ENCODE data around the gene SPSB2. TPM values are rescaled to one million over a fixed set of nuclear protein-coding genes. Genes with fewer than 3 reads are reported as not detected.

The SPSB2 gene
- total RNA-seq, 4 donors from 2014 or later, result 16.3 to 35.0 (median 25.6) TPM

DNA sequence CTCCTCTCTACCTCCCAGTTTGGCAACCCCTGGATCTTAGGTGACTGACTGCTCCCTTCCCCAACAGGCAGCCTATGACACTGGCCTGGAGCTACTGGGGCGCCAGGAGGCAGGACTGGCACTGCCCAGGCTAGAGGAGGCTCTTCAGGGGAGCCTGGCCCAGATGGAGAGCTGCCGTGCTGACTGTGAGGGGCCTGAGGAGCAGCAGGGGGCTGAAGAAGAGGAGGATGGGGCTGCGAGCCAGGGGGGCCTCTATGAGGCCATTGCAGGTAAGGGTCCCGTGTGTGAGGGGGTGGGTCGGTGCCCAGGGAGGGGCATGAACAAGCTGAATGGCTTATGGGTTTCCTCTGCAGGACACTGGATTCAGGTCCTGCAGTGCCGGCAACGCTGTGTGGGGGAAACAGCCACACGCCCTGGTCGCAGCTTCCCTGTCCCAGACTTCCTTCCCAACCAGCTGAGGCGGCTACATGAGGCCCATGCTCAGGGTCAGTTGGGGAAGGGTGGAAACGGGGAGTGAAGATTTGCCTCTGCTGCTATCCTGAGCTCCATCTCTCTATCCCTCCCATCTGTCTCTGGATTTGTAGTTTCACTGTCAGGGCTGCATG is 42.7 kb downstream of the SPSB2 start:
- intact Hi-C loops (cut with DNase I), result loop anchor here (10.0 kb wide), 1 partner anchor 206 kb away; no protein-coding TSS in a partner anchor
- Histone ChIP-seq H3K9me3 (no peaks in the 10 kb centered on the region), H3K27ac (no peak overlapping the region), H3K27me3 (no peaks in the 10 kb centered on the region), H3K36me3 (no peaks in the 10 kb centered on the region), H3K4me3 (replicated peaks in 1 of 3) (no peak overlapping the region), H3K4me1 (peaks cover 8 to 11% of the 10 kb centered on the region in 2 donors)
- DNase-seq, result no peak
- 82 to 93% methylated on average over 9 to 11 of the region's 11 CpGs for WGBS, 2 donors
- no peak for TF ChIP-seq POLR2A (IDR thresholded peaks at IDR 0.05)
- TF ChIP-seq, protein P1, sequence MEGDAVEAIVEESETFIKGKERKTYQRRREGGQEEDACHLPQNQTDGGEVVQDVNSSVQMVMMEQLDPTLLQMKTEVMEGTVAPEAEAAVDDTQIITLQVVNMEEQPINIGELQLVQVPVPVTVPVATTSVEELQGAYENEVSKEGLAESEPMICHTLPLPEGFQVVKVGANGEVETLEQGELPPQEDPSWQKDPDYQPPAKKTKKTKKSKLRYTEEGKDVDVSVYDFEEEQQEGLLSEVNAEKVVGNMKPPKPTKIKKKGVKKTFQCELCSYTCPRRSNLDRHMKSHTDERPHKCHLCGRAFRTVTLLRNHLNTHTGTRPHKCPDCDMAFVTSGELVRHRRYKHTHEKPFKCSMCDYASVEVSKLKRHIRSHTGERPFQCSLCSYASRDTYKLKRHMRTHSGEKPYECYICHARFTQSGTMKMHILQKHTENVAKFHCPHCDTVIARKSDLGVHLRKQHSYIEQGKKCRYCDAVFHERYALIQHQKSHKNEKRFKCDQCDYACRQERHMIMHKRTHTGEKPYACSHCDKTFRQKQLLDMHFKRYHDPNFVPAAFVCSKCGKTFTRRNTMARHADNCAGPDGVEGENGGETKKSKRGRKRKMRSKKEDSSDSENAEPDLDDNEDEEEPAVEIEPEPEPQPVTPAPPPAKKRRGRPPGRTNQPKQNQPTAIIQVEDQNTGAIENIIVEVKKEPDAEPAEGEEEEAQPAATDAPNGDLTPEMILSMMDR (IDR thresholded peaks at IDR 0.05), result no peak

DNA sequence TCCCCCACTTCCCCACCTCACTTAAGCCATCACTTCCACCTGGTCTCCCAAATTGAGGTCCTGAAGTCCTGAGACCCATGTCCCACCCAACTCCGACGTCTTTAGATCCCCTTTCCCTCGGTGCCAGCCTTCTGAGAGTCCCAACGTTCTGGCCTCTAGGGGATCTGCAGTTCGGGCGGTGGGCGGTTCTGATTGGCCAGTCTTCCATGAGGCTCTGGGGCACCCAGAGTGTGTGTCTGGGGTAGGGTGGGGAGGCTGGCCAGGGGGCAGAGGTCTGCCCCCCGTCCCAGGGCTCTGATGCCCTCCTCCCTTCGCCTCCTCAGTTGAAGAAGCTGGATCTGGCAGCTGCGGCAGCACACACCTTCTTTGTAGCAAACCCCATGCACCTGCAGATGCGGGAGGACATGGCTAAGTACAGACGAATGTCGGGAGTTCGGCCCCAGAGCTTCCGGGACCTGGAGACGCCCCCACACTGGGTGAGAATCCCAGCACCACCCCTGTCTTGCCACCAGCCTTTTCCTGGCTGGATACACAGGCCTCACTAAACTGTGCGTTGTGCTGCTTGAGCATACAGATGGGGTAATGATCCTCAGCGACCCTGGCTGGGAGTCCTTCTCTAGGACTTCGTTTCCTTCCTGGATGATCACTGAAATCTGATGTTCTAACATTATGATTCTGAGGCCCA is 43.4 kb downstream of the SPSB2 start:
- H3K4me1 ChIP-seq, result peaks cover 8 to 11% of the 10 kb centered on the region in 2 donors
- no peaks in the 10 kb centered on the region for H3K9me3 ChIP-seq
- peak overlapping the region in 2 of 3 donors; percentile 70 to 80 for H3K27ac ChIP-seq
- peak overlapping the region in 2 of 3 donors; percentile 61 to 93 for H3K4me3 ChIP-seq (replicated peaks in 1 of 3)
- DNase-seq, result no peak
- H3K36me3 ChIP-seq, result no peaks in the 10 kb centered on the region
- no peaks in the 10 kb centered on the region for H3K27me3 ChIP-seq
- intact Hi-C loops (cut with DNase I), result loop anchor here (10.0 kb wide), 1 partner anchor 205 kb away; no protein-coding TSS in a partner anchor
- TF ChIP-seq POLR2A (IDR thresholded peaks at IDR 0.05), result no peak
- TF ChIP-seq, protein P1 (IDR thresholded peaks at IDR 0.05), result peak in 2 of 6 experiments; percentile 14 to 19
- 53 to 57% methylated on average over 10 to 16 of the region's 19 CpGs for WGBS, 2 donors

GRCh38 chr12:6828781-6829535 is 44.1 kb downstream of the SPSB2 start:
- peak; percentile 61 to 71 for DNase-seq
- H3K27me3 ChIP-seq, result no peaks in the 10 kb centered on the region
- peaks cover 8 to 11% of the 10 kb centered on the region in 2 donors for H3K4me1 ChIP-seq
- H3K4me3 ChIP-seq (replicated peaks in 1 of 3), result peak overlapping the region; percentile 61 to 93 (median 88)
- TF ChIP-seq, protein P1 (IDR thresholded peaks at IDR 0.05), result peak in 1 of 6 experiments; percentile 4
- peak in 1 of 2 donors; percentile 67 for TF ChIP-seq POLR2A (IDR thresholded peaks at IDR 0.05)
- no peaks in the 10 kb centered on the region for H3K36me3 ChIP-seq
- peak overlapping the region; percentile 70 to 80 (median 73) for H3K27ac ChIP-seq
- H3K9me3 ChIP-seq, result no peaks in the 10 kb centered on the region
- intact Hi-C loops (cut with DNase I), result no loop called here
- 1 to 2% methylated on average over 31 to 41 of the region's 71 CpGs for WGBS, 2 donors

DNA sequence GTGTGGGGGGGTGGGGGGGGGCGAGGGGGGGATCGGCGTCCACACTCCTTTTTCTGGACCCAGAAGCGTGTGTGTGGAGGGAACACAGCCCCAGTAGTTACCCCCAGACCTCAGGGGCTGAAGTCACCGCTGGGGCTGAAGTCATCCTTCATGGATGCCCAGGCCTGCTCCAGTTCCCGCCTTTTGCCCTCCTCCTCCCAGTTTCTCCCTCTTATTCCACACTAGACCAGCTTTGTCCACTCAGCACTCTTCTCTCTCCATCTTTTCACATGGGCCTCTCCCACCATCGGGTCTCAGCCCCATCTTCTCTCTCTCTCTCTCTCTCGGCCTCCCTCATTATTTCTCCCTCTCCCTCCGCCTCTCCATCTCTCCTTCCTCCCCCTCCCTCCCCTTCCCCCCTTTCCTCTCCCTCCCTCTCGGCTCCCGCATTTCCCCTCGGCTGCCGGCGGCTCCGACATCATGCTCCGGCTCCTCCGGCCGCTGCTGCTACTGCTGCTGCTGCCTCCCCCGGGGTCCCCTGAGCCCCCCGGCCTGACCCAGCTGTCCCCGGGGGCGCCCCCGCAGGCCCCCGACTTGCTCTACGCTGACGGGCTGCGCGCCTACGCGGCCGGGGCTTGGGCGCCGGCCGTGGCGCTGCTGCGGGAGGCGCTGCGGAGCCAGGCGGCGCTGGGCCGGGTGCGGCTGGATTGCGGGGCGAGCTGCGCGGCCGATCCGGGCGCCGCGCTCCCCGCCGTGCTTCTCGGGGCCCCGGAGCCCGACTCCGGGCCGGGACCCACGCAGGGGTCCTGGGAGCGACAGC is 44.9 kb downstream of the SPSB2 start, which contains the start of gene P3H3:
TSS of gene P3H3 (plus strand) at position 426 of the 799 bp plus-strand sequence. CDS start at position 460, 34 bp downstream.
- peak; percentile 25 to 35 for DNase-seq
- intact Hi-C loops (cut with DNase I), result no loop called here
- H3K9me3 ChIP-seq, result no peaks in the 10 kb centered on the region
- H3K36me3 ChIP-seq, result no peaks in the 10 kb centered on the region
- H3K4me3 ChIP-seq (replicated peaks in 1 of 3), result peak within 1 kb of the TSS; percentile 61 to 93 (median 88)
- H3K4me1 ChIP-seq, result peaks cover 8 to 11% of the 10 kb centered on the region in 2 donors
- H3K27ac ChIP-seq, result peak within 1 kb of the TSS; percentile 70 to 80 (median 73)
- peak in 1 of 2 donors; percentile 24 for TF ChIP-seq POLR2A (IDR thresholded peaks at IDR 0.05)
- TF ChIP-seq, protein P1 (IDR thresholded peaks at IDR 0.05), result peak in 1 of 6 experiments; percentile 18
- H3K27me3 ChIP-seq, result no peaks in the 10 kb centered on the region
- WGBS, 2 donors, result 2% methylated on average over 22 to 24 of the region's 60 CpGs
